Ascending aorta (tissue), 2 donors: ENCODE data around the gene CCM2L. TPM values are rescaled to one million over a fixed set of nuclear protein-coding genes. Genes with fewer than 3 reads are reported as not detected.

Experiments used
- DNase-seq, 2 donors: peaks; one replicate each; pipeline ENCODE4 v3.0.0-alpha.2; 2019; ENCODE audit warnings: low spot score in 2 of 2
- H3K27ac ChIP-seq, 2 donors: fragments of 200-600 bp; sonication (generic); one replicate each; pipeline ENCODE4 v1.5.1; 2016 to 2017; ENCODE audit warnings: mild to moderate bottlenecking in 1 of 2
- H3K27me3 ChIP-seq: fragments of 200-600 bp; sonication (generic); one replicate; pipeline ENCODE4 v1.5.1; 2017
- H3K36me3 ChIP-seq, 2 donors: fragments of 200-600 bp; sonication (generic); one replicate each; pipeline ENCODE4 v1.5.1; 2016
- H3K4me1 ChIP-seq, 2 donors: fragments of 200-600 bp; sonication (generic); one replicate each; pipeline ENCODE4 v1.5.1; 2016 to 2017; ENCODE audit warnings: mild to moderate bottlenecking in 1 of 2
- H3K4me3 ChIP-seq, 2 donors: fragments of 200-600 bp; sonication (generic); one replicate each; pipeline ENCODE4 v1.5.1; 2016 to 2017; ENCODE audit warnings: mild to moderate bottlenecking in 1 of 2
- H3K9me3 ChIP-seq, 2 donors: fragments of 200-600 bp; sonication (generic); one replicate each; pipeline ENCODE4 v1.5.1; 2016
- intact Hi-C: fragments of 100-400 bp; cut with DNase I; formaldehyde crosslinking; loops from one replicate; pipeline ENCODE4 v1.15.1; 2023
- total RNA-seq: library from RNA; depleted of rRNA; stranded (reverse); fragments of >200 nt; gene quantifications from one replicate; pipeline ENCODE4 v1.1.0, GENCODE V29; 2016
- TF ChIP-seq, protein P1 (sequence below), 3 experiments: fragments of 200-600 bp in 2 of 3; fragments of 450-650 bp in 1 of 3; sonication (generic) in 2 of 3; IDR thresholded peaks; one replicate each; pipeline ENCODE4 v1.5.1; 2016 to 2019; ENCODE audit warnings: antibody characterized with exemption in 3 of 3, mild to moderate bottlenecking in 1 of 3, moderate library complexity in 1 of 3

Gene CCM2L
- total RNA-seq, 1 donor from 2014 or later = 38.6 TPM

DNA sequence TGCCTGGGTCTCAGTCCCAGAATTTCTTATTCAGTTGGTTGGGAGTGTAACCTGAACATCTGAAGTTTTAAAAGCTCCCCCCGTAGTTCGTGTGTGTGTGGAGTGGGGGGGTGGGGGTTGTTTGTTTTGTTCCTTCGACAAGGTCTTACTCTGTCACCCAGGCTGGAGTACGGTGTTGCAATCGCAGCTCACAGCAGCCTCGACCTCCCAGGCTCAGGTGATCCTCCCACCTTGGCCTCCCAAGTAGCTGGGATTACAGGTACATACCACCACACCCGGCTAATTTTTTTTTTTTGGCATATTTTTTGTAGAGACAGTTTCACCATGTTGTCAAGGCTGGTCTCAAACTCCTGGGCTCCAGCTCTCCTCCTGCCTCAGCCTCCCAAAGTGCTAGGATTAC lies 3.1 kb downstream of the CCM2L start:
- peaks cover 4% of the 10 kb centered on the region for H3K27me3 ChIP-seq
- no peaks in the 10 kb centered on the region for H3K36me3 ChIP-seq
- intact Hi-C loops = no loop called here
- no peaks in the 10 kb centered on the region for H3K4me1 ChIP-seq
- no peak overlapping the region for H3K4me3 ChIP-seq
- TF ChIP-seq, protein P1, sequence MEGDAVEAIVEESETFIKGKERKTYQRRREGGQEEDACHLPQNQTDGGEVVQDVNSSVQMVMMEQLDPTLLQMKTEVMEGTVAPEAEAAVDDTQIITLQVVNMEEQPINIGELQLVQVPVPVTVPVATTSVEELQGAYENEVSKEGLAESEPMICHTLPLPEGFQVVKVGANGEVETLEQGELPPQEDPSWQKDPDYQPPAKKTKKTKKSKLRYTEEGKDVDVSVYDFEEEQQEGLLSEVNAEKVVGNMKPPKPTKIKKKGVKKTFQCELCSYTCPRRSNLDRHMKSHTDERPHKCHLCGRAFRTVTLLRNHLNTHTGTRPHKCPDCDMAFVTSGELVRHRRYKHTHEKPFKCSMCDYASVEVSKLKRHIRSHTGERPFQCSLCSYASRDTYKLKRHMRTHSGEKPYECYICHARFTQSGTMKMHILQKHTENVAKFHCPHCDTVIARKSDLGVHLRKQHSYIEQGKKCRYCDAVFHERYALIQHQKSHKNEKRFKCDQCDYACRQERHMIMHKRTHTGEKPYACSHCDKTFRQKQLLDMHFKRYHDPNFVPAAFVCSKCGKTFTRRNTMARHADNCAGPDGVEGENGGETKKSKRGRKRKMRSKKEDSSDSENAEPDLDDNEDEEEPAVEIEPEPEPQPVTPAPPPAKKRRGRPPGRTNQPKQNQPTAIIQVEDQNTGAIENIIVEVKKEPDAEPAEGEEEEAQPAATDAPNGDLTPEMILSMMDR (IDR thresholded peaks at IDR 0.05) = no peak
- no peak overlapping the region for H3K27ac ChIP-seq
- no peaks in the 10 kb centered on the region for H3K9me3 ChIP-seq
- no peak for DNase-seq

DNA sequence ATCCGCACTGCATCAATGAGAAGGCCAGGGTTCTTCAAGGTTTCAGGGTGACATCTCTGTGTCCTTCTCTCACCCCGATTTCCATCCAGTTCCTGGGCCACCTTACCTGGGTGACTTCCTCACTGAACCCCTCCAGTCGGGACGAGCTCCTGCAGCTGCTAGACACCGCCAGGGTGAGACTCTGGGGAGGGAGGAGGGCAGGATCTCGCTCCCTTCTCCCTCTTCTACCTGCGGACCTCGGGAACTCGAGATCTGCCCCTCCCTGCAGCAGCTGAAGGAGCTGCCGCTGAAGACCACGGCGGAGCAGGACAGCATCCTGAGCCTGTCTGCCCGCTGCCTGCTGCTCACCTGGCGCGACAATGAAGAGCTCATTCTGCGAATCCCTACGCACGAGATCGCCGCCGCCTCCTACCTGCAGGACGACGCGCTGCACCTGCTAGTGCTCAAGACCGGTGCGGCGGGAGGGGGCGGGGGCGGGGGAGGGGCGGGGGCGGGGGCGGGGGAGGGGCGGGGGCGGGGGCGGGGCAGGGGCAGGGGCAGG lies 7.5 kb downstream of the CCM2L start:
- Histone ChIP-seq H3K4me1 (peaks cover 0 to 3% of the 10 kb centered on the region in 2 donors), H3K9me3 (no peaks in the 10 kb centered on the region), H3K36me3 (no peaks in the 10 kb centered on the region), H3K4me3 (no peak overlapping the region), H3K27ac (no peak overlapping the region), H3K27me3 (peaks cover 16% of the 10 kb centered on the region)
- TF ChIP-seq, protein P1 (IDR thresholded peaks at IDR 0.05) = no peak
- intact Hi-C loops = no loop called here
- no peak for DNase-seq

DNA sequence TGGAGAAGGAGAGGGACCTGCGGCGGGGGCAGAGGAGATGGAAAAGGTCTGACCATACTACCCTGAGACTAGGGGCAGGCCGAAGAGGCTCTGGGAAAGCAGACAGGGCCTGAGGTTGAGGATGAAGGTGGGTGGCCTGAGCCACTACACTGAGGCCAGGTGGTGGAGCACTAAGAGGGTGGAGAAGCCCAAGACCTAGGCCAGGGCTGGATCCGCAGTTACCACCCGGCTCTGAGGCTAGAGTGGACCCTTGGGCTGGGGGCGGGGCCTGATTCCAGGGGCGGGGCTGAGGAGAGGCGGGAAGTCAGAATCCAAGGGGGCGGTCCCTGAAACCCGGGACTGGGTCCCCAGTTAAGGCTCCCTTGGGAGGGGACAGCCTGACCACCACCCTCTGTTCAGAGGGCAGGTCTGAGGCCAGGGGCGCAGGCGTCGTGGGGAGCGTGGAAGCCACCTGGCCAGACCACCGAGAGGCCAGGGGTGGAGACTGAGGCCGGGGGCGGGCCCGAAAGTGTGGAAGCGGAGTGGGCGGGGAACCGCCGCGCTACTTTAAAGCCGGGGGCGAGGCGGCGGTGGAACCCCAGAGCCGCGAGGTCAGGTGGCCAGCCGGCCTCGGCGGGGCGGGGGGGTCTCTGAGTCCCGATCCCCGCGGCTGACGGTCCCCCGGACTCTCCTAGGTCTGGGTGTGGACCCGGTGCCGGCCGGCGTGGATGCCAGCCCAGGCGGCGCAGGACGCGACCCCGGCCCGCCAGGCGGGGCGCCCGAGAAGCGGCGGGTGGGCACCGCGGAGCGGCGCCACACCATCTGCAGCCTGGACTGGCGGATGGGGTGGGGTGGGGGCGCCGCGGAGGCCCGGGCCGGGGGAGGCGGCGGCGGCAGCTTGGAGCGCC lies 8.3 kb downstream of the CCM2L start:
- Histone ChIP-seq H3K27ac (no peak overlapping the region), H3K36me3 (no peaks in the 10 kb centered on the region), H3K27me3 (peaks cover 16% of the 10 kb centered on the region), H3K4me1 (peaks cover 0 to 3% of the 10 kb centered on the region in 2 donors), H3K4me3 (peak overlapping the region; percentile 48 to 70), H3K9me3 (no peaks in the 10 kb centered on the region)
- TF ChIP-seq, protein P1 (IDR thresholded peaks at IDR 0.05) = no peak
- DNase-seq = no peak
- intact Hi-C loops = no loop called here

DNA sequence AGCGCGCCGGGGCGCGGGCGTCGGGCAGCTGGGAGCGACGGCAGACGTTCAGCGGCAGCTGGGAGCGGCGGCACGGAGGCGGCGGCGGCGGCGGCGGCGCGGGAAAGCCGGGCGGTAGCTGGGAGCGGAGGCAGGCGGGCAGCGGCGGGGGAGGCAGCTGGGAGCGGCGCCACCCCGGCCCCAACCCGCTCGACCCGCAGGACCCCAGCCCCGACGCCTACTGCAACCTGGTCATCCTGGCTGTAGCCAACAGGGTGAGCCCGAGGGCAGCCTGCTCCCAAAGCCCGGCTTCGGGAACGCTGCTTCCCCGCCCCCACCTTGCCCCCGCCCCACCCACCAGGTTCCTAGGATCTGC lies 8.9 kb downstream of the CCM2L start:
- Histone ChIP-seq H3K9me3 (no peaks in the 10 kb centered on the region), H3K27me3 (peaks cover 16% of the 10 kb centered on the region), H3K4me1 (peaks cover 0 to 3% of the 10 kb centered on the region in 2 donors), H3K27ac (no peak overlapping the region), H3K36me3 (no peaks in the 10 kb centered on the region), H3K4me3 (peak overlapping the region; percentile 48 to 70)
- intact Hi-C loops = no loop called here
- TF ChIP-seq, protein P1 (IDR thresholded peaks at IDR 0.05) = peak in 1 of 3 experiments; percentile 6
- no peak for DNase-seq

DNA sequence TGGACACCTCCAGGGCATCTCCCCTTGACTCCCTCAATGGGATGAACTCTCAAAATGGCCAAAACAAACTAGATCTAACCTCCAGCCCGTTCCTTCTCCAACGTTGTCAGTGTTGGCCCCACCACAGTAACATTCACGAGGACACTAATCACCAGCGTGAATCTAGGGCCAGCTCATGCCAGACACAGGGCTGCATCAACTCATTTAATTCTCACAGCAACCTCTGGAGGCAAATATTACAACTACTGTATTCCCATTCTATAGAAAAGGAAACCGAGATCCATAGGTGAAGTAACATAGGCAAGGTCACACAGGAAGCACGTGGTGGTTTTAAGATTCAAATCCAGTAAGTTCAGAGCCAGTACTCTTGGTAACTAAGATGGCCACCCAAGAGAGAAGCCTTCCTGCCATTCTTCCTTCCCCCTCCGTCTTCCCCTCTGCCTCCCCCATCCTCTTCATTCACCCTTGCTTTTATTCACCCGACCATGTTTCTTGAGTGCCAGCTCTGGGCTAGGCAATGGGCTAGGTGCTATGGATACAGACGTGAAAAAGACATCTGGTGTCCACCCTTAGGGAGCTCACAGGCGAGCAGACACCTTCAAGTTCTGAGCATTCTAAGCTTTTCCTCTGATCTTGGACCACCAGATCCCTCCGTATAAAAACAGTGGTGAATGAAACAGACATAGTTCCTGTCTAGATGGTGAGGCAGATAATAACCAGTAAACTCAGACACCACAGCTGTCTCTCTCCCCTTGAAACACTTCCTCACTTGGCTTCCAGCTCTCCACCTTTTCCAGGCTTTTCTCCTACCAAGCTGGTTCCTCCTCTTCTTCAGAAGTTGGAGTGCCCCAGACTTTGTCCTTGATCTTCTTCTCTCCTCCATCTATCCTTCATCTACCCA lies 9.6 kb downstream of the CCM2L start:
- TF ChIP-seq, protein P1 (IDR thresholded peaks at IDR 0.05) = no peak
- intact Hi-C loops = no loop called here
- H3K27me3 ChIP-seq = peaks cover 16% of the 10 kb centered on the region
- H3K4me1 ChIP-seq = peaks cover 0 to 3% of the 10 kb centered on the region in 2 donors
- DNase-seq = no peak
- H3K9me3 ChIP-seq = no peaks in the 10 kb centered on the region
- H3K36me3 ChIP-seq = no peaks in the 10 kb centered on the region
- no peak overlapping the region for H3K27ac ChIP-seq
- peak overlapping the region; percentile 48 to 70 for H3K4me3 ChIP-seq
